Heart right ventricle (tissue), 16 donors: ENCODE measurements around the gene ELOB. TPM values are rescaled to one million over a fixed set of nuclear protein-coding genes. Genes with fewer than 3 reads are reported as not detected.
A peak's percentile ranks its signal among the peaks of the same experiment; 100 is the strongest.

Experiments
- ATAC-seq, 8 donors: fragments of 200-7000 bp; cut with Tn5 transposase; one replicate each; pipeline ENCODE4 v1.9.1; 2020; ENCODE audit warnings: mild to moderate bottlenecking in 8 of 8, moderate library complexity in 8 of 8, moderate number of reproducible peaks in 1 of 8
- DNase-seq, 2 donors: peaks; one replicate each; pipeline ENCODE4 v3.0.0-alpha.2; 2020
- H3K27ac ChIP-seq, 10 donors: fragments of 200-600 bp; sonication (generic) in 2 of 10; one replicate each; pipeline versions ENCODE4 v1.5.0 to v1.8.0; 2020 to 2022; ENCODE audit warnings: mild to moderate bottlenecking in 3 of 10
- H3K27me3 ChIP-seq, 7 donors: fragments of 200-600 bp; one replicate each; pipeline ENCODE4 v1.8.0; 2021 to 2022; ENCODE audit warnings: mild to moderate bottlenecking in 2 of 7
- H3K36me3 ChIP-seq, 9 donors: fragments of 200-600 bp; sonication (generic) in 1 of 9; one replicate each; pipeline versions ENCODE4 v1.5.0 to v1.8.0; 2020 to 2022; ENCODE audit warnings: mild to moderate bottlenecking in 2 of 9
- H3K4me1 ChIP-seq, 9 donors: fragments of 200-600 bp; sonication (generic) in 1 of 9; one replicate each; pipeline versions ENCODE4 v1.5.0 to v1.8.0; 2020 to 2022; ENCODE audit warnings: mild to moderate bottlenecking in 4 of 9
- H3K4me3 ChIP-seq, 10 donors: fragments of 200-600 bp; sonication (generic) in 2 of 10; one replicate each; pipeline versions ENCODE4 v1.5.0 to v1.8.0; 2020 to 2022; ENCODE audit warnings: mild to moderate bottlenecking in 7 of 10, moderate library complexity in 2 of 10
- H3K9me3 ChIP-seq, 11 donors: fragments of 200-600 bp in 10 of 11; sonication (generic) in 2 of 11; one replicate each; pipeline versions ENCODE4 v1.5.0 to v1.8.0; 2013 to 2022; ENCODE audit warnings: mild to moderate bottlenecking in 2 of 11, control low read depth in 1 of 11, moderate library complexity in 1 of 11
- CTCF ChIP-seq, 9 donors: fragments of 200-600 bp; sonication (generic) in 2 of 9; IDR thresholded peaks; one replicate each; pipeline versions ENCODE4 v1.5.0 to v1.8.0; 2021 to 2022; ENCODE audit warnings: antibody characterized with exemption in 9 of 9, mild to moderate bottlenecking in 5 of 9, moderate library complexity in 1 of 9
- WGBS, 2 donors: extraction: QIAGEN DNeasy Blood & Tissue Kit; methylation state at CpG; one replicate each; pipeline ENCODE4 v1.1.7; 2013; ENCODE audit warnings: inconsistent platforms in 1 of 2; 5-methylcytosine and 5-hydroxymethylcytosine counted together
- intact Hi-C, 10 donors: fragments of 100-400 bp; cut with DNase I; formaldehyde crosslinking; loops; one replicate each; pipeline versions ENCODE4 v1.11.1 to v1.14.2; 2022
- polyA plus RNA-seq, 2 donors: library from polyadenylated mRNA; stranded (reverse); fragments of 200-250 nt; gene quantifications; one replicate each; pipeline ENCODE4 v1.2.3, GENCODE V29; 2013
- total RNA-seq, 10 donors: library from RNA; stranded (reverse); fragmentation: NEBNext Ultra II Directional in 3 of 10; extraction: Animal tissue kit (Norgen Biotek cat#: 25700) in 3 of 10; gene quantifications; one replicate each; pipeline versions ENCODE4 v1.2.1 to v1.2.4, GENCODE V29; 2021 to 2023
- donor health status: Arrhythmogenic right ventricular cardiomyopathy.
- donor health status: ischemic (EF 13 %, LVEDD 7.1; RV severe dilation, severe dysfunction).
- donor health status: healthy with polysubstance abuse.
- donor health status: DM: no; HTN: yes; CAD: no.
- donor health status: DM: no; HTN: no; CAD: no.
- donor health status: ischemic (EF 25% LVEDD 6.9; RV normal size, moderate dysfunction).
- donor health status: ischemic (EF 25% LVEDD 5.7; RV mildly dilated, moderate dysfunction).
- donor health status: healthy.
- donor health status: DM: yes; HTN: yes; CAD: no.
- donor health status: Ischemic cardiomyopathy.
- donor health status: ischemic (EF 35%, LVEDD 5.7; RV mildly dilated, moderate dysfunction).
- donor health status: nonischemic (EF 11% LVEDD 7.7; RV severe dilation, severe dysfunction).
- donor health status: DM: yes; HTN: yes; CAD: no.
- donor health status: PGD.
- donor health status: ischemic (EF 29% LVEDD 5.4; RV normal size, mild dysfunction).
- donor health status: nonischemic (EF 23%, LVEDD 6.1; RV moderate dilation, normal function).

Gene ELOB
- total and polyA plus RNA-seq, 12 donors, result 248 to 1,196 (median 332) TPM

DNA sequence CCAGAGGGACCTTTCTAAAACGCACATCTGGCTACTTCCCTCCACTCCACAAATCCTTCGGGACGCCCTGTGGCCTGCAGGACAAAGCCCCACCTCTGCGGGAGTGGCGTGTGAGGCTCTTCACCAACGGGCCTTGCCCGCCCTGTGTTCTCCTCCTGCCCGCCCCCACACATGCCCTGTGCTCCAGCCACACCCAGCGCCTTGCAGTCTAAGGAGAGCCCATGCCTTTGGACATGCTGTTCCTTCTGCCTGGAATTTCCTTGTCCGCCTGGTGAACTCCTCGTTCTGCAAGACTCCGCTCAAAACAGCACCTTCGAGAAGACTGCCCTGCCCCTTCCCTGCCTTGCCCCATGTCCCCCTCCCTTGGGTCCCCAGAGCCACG, 7.4 kb downstream of the ELOB start:
- DNase-seq, result no peak
- peaks cover 10 to 100% (median 82%) of the 10 kb centered on the region in 9 donors for H3K36me3 ChIP-seq
- H3K4me1 ChIP-seq, result peaks cover 0 to 44% (median 12%) of the 10 kb centered on the region in 9 donors
- WGBS, 2 donors, result 73 to 77% methylated on average over 14 of the region's 14 CpGs
- no peaks in the 10 kb centered on the region for H3K27me3 ChIP-seq
- peak in 4 of 8 donors; percentile 11 to 27 (median 18) for ATAC-seq
- H3K4me3 ChIP-seq, result no peak overlapping the region
- H3K9me3 ChIP-seq, result no peaks in the 10 kb centered on the region
- no peak for TF ChIP-seq CTCF (IDR thresholded peaks at IDR 0.05)
- intact Hi-C loops, result loop anchor here in 1 of 10 donors (10.0 kb wide), 1 partner anchor 95 kb away; no protein-coding TSS in a partner anchor
- H3K27ac ChIP-seq, result no peak overlapping the region

DNA sequence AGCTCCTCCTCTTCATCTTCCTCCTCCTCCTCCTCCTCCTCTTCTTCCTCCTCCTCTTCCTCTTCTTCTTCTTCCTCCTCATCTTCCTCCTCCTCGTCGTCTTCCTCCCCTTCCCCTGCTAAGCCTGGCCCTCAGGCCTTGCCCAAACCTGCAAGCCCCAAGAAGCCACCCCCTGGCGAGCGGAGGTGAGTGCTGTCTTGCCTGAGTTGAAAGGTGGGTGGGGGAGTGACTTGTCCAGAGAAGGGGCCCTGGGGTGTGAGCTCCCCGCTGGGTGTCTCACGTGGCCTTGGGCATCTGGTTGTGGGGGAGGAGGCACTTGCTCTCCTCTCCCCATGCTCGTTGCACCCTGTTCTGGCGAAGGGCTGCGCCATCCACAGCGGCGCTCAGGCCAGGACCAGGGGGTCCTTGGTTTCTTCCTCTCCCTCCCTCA, 8.0 kb downstream of the ELOB start:
- ATAC-seq (peak in 1 of 8 donors; percentile 3), DNase-seq (no peak)
- H3K27ac ChIP-seq, result no peak overlapping the region
- no peak for TF ChIP-seq CTCF (IDR thresholded peaks at IDR 0.05)
- no peaks in the 10 kb centered on the region for H3K27me3 ChIP-seq
- intact Hi-C loops, result no loop called here
- H3K4me3 ChIP-seq, result no peak overlapping the region
- peaks cover 10 to 100% (median 87%) of the 10 kb centered on the region in 9 donors for H3K36me3 ChIP-seq
- WGBS, 2 donors, result 84 to 87% methylated on average over 11 of the region's 11 CpGs
- peaks cover 0 to 41% (median 10%) of the 10 kb centered on the region in 9 donors for H3K4me1 ChIP-seq
- no peaks in the 10 kb centered on the region for H3K9me3 ChIP-seq

DNA sequence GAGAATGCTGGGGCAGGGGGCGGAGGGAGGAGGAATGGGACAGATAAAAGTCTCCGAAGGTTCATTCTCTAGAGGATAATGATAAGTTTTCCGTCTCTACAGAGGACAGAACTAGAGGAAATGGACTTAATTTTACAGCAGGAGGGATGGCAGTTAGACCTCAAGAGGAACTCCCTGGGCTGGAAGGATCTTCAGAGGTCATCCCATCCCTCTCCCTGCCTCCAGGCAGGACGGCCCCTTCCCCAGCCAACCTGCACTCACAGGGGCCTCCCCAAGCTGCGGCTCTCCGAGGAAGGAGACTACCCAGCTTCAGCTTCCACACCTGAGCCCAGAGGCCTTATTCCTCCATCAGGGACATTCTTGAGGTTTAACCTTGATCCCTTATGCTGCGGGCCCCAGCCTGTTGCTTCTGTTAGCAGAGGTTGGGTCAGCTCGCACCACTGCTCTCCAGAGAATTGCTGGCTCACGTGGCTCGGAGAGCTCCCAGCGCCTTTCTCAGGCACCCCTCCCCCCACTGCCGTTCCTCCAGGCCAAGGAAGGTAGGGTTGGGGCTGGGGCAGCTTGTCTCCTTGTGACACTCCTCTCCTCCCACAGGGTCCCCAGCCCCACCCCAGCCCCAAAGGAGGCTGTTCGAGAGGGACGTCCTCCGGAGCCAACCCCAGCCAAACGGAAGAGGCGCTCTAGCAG, 8.5 kb downstream of the ELOB start:
- ATAC-seq (peak in 1 of 8 donors; percentile 23), DNase-seq (no peak)
- Histone ChIP-seq H3K4me1 (peaks cover 0 to 41% (median 10%) of the 10 kb centered on the region in 9 donors), H3K27ac (peak overlapping the region in 1 of 10 donors; percentile 21), H3K4me3 (no peak overlapping the region), H3K9me3 (no peaks in the 10 kb centered on the region), H3K27me3 (no peaks in the 10 kb centered on the region), H3K36me3 (peaks cover 10 to 100% (median 93%) of the 10 kb centered on the region in 9 donors)
- intact Hi-C loops, result no loop called here
- WGBS, 2 donors, result 73% methylated on average over 17 of the region's 17 CpGs
- TF ChIP-seq CTCF (IDR thresholded peaks at IDR 0.05), result no peak

- H3K27me3 ChIP-seq, result no peaks in the 10 kb centered on the region
- peaks cover 0 to 41% (median 10%) of the 10 kb centered on the region in 9 donors for H3K4me1 ChIP-seq
- DNase-seq (no peak), ATAC-seq (no peak)
- no peak overlapping the region for H3K27ac ChIP-seq
- peaks cover 10 to 100% (median 93%) of the 10 kb centered on the region in 9 donors for H3K36me3 ChIP-seq
- WGBS, 2 donors, result 68 to 77% methylated on average over 14 of the region's 14 CpGs
- no peak overlapping the region for H3K4me3 ChIP-seq
- H3K9me3 ChIP-seq, result no peaks in the 10 kb centered on the region
- TF ChIP-seq CTCF (IDR thresholded peaks at IDR 0.05), result no peak
- intact Hi-C loops, result no loop called here
Observed at GRCh38 chr16:2767891-2768290, 9.2 kb downstream of the ELOB start.
